Ecto neural progenitor cell (in vitro differentiated cells): ENCODE data around the gene PPP1R9A.

Source experiments
- DNase-seq: peaks from one replicate; pipeline ENCODE4 v3.0.0-alpha.2; 2018; ENCODE audit warnings: low spot score

Gene PPP1R9A

DNA sequence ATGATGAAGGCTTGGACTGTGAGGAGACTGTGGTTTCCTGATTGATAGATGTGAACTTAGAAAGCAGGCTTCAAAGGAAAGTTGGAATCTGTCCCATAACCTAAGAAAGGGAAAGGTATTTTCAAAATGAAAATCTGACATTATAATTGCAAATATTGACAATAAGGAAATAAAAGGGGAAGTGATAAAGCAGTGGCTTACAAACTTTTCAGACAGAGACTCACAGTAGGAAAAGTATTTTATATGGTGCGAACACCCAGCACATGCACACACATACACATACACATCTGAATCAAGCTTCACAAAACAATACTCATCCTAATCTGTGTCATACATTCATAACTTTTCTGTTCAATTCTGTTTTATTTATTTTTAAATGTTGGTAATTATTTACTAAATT, 412.2 kb downstream of the PPP1R9A start:
- no peak for DNase-seq

DNA sequence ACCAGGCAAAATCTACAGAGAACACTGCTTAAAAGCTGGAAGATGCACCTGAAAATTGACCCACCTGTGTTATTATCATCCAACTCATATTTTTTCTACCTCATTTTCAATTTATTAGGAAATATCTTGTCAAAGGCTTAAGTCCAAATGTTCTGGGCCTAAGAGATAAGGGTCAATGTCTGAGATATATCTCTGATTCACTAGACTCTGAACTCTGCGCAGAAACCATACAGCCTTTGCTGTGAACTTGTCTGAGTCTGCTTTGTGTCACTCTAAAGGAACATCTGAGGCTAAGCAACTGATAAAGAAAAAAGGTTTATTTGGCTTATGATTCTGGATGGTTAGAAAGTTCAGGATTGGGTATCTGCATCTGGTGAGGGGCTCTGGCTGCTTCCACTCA, 413.3 kb downstream of the PPP1R9A start:
- no peak for DNase-seq

DNA sequence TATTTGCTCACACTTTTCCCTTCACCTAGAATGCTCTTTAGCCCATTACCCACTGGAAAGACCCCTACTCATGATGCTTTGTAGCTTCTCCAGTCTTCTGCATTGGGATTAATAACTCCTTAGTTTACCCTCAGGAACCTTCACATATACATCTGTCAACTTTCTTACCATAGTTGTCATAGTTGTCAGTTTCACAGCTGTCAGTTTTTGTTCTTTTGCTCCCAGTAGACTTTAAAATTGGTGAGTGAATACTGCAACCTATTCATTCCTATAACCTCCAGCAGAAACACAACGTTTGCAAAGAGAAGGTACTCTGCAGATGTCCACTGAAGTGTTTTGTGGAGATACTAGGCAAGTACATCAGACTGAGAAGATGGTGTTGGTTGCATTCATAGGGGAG, 414.3 kb downstream of the PPP1R9A start:
- DNase-seq: no peak

DNA sequence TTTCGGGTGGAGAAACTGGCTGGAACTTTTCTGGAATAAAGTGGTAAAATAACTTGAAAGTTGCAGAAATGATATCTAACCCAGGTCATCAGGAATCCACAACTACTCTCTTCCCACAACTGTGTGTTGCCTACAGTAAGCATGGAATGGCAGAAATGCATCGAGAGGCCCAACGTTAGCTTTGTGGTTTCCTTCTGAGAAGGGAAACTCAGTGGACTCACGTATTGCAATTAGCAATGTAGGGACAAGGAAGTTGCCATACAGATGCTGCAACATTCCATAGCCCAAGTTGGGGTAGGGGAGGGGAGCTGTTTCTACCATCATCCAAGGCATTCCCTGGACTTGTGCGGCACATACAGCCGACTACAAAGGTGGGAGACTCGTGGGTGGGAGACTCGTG, 415.0 kb downstream of the PPP1R9A start:
- no peak for DNase-seq

GRCh38 chr7:95322854-95323253, 415.5 kb downstream of the PPP1R9A start:
- no peak for DNase-seq

GRCh38 chr7:95323410-95324129, 416.2 kb downstream of the PPP1R9A start:
- DNase-seq: no peak

DNA sequence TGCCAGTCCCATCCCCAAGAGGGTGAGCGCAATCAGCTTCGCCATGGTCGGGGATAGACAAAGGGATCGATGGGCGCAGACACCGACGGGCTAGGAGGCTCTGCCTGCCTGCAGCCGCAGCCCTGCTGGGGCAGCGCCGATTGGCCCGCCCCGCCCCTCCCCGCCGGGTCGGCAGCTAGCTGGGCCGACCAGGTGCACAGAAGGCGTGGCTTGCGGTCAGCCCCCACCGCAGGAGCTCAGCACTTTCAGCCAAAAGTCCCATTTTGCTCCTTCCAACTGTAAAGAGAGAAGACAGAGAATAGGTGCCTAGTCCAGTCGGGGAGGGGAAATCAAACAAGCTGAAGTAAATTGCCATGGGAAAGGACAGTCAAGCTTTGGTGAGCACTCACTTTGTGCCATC, 417.0 kb downstream of the PPP1R9A start, which contains the start of gene PON1:
PON1 (minus strand) TSS at position 102 of the 400 bp plus-strand sequence; CDS start at position 45, 57 bp downstream.
- DNase-seq: peak; percentile 57

DNA sequence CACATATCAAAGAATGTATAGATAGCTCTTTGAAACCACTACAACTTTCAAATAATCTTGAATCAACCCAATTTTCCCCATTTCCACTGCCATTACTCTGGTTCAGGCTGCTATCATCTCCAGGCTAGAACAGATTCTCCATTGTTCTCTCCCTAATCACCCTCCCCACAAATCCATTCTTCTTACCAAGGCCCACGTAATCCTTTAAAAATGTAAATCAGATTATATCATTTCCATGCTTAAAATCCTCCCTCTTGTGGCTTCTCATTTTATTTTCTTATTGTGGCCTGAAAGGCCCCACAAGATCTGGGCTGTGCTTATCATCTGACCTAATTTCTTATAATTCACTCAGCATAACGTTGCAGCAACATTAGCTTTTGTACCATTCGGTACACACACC, 420.0 kb downstream of the PPP1R9A start:
- no peak for DNase-seq

DNA sequence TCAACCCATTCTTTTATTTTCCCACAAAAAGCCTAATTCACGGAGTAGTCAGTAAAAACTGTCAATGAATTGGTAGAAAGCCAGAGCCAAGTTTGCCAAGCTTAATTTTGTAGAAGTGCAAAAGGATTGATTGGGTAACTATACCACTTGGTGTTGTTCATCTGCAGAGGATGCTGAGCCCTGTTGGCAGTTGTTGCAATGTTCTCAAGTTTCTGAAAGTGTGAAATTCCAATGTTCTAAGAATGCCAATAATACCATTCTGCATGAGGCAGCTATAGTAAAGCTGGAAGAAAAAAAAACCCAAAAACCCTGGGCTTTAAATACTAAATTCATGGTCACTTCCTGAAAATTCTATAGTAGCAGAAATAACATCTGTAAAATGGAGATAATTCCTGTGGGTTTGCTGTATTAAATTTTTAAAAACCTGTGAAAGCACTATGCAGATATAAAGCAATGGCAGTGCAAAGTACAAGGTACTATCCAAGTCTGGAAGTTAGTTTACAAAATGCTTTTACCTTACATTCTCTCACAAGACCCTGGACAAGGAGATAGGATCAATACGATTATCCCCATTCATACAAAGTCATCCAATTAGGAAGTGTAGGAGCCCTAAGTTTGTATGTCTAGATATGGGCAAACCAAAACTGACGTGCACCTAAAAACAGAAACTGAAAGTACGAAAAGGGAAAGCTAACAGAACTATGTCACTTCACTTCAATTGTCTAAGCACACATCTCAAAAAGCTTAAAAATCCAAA, 423.0 kb downstream of the PPP1R9A start:
- no peak for DNase-seq

DNA sequence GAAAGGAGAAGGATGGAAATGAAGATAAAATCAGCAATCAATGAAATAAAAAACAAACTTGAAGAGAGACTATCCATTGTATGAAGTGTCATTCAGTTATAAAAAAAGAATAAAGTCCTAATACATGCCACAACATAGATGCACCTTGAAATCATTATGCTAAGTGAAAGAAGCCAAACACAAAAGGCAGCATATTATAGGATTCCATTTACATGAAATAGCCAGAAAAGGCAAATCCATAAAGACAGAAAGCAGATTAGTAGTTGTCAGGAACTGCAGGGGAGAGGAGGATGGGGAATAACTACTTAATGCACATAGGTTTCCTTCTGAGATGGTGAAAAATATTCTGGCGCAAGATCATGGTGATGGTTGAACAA, 423.6 kb downstream of the PPP1R9A start:
- no peak for DNase-seq

- DNase-seq: no peak
Measured at GRCh38 chr7:95334447-95334846, 427.1 kb downstream of the PPP1R9A start.

DNA sequence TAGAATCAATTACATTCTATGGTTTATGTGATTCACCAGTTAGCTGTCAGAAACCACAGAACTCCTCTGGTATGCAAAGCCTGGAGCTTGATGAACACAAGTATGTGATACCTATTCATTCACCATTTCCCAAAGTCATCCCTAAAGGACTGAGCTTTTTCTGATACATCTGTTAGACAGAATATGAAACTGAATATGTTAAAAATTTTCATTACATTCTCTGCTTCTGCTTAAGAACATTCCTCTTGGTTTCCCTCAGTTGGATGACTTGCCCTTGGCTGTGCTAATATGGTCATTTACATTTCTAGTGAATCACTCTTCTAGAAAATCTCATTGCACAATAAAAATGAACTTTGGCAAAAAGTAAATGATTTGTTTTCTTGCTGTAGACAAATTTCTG, 427.7 kb downstream of the PPP1R9A start:
- no peak for DNase-seq

- DNase-seq: no peak
Measured at GRCh38 chr7:95338832-95339231, 431.4 kb downstream of the PPP1R9A start.

GRCh38 chr7:95340491-95340890, 433.1 kb downstream of the PPP1R9A start:
- DNase-seq: no peak

- DNase-seq: no peak
Measured at GRCh38 chr7:95342029-95342428, 434.6 kb downstream of the PPP1R9A start.

- DNase-seq: no peak
Measured at GRCh38 chr7:95342642-95343307, 435.4 kb downstream of the PPP1R9A start.
